Gastrocnemius medialis (tissue), 4 donors: Measurements from ENCODE around the gene SRSF4. TPM values are rescaled to one million over a fixed set of nuclear protein-coding genes. Genes with fewer than 3 reads are reported as not detected.

Source experiments
- ATAC-seq, 2 donors: fragments of 150-250 bp; one replicate each; pipeline ENCODE4 v1.9.1; 2016
- DNase-seq, 2 donors: peaks; one replicate each; pipeline ENCODE4 v3.0.0-alpha.2; 2019
- H3K27ac ChIP-seq, 4 donors: fragments of 200-600 bp; sonication (generic); 1 replicate in 1 of 4; 2 replicates in 3 of 4; pipeline ENCODE4 v1.5.1; 2016 to 2018; ENCODE audit warnings: mild to moderate bottlenecking in 2 of 4, moderate library complexity in 1 of 4
- H3K27me3 ChIP-seq, 3 donors: fragments of 200-600 bp; sonication (generic) in 2 of 3; 1 replicate in 1 of 3; 2 replicates in 2 of 3; pipeline versions ENCODE4 v1.5.1 to v1.6.0; 2016 to 2019; ENCODE audit warnings: mild to moderate bottlenecking in 1 of 3, moderate library complexity in 1 of 3
- H3K36me3 ChIP-seq, 2 donors: fragments of 200-600 bp; sonication (generic) in 1 of 2; one replicate each; pipeline ENCODE4 v1.5.1; 2017 to 2018
- H3K4me1 ChIP-seq, 2 donors: fragments of 200-600 bp; sonication (generic) in 1 of 2; one replicate each; pipeline ENCODE4 v1.5.1; 2016 to 2017; ENCODE audit warnings: mild to moderate bottlenecking in 2 of 2
- H3K4me3 ChIP-seq, 4 donors: fragments of 200-600 bp; sonication (generic) in 3 of 4; 1 replicate in 1 of 4; 2 replicates in 3 of 4; pipeline ENCODE4 v1.5.1; 2016 to 2019; ENCODE audit warnings: mild to moderate bottlenecking in 2 of 4
- H3K9me3 ChIP-seq, 3 donors: fragments of 200-600 bp; sonication (generic) in 2 of 3; 1 replicate in 1 of 3; 2 replicates in 2 of 3; pipeline ENCODE4 v1.5.1; 2016 to 2019
- CTCF ChIP-seq, 5 experiments: fragments of 450-650 bp in 3 of 5; fragments of 200-600 bp in 2 of 5; sonication (generic) in 2 of 5; IDR thresholded peaks in 4 of 5; conservative IDR thresholded peaks in 1 of 5; 1 replicate in 4 of 5; 2 replicates in 1 of 5; pipeline ENCODE4 v1.5.1; 2016 to 2019; ENCODE audit warnings: antibody characterized with exemption in 5 of 5, mild to moderate bottlenecking in 3 of 5, moderate library complexity in 3 of 5
- POLR2A ChIP-seq, 2 donors: fragments of 450-650 bp; IDR thresholded peaks; one replicate each; pipeline ENCODE4 v1.6.1; 2017; ENCODE audit warnings: antibody characterized with exemption in 2 of 2, mild to moderate bottlenecking in 2 of 2, moderate library complexity in 2 of 2
- in situ Hi-C, 4 donors: fragments of 200-750 bp; cut with MboI; loops; one replicate each; pipeline versions ENCODE4 v1.15.0 to v1.8.0; 2017; ENCODE audit warnings: low sequenced_read_pairs in 4 of 4
- intact Hi-C: fragments of 100-400 bp; cut with DNase I; formaldehyde crosslinking; loops from one replicate; pipeline ENCODE4 v1.15.1; 2023; ENCODE audit warnings: low total_unique reads
- total RNA-seq, 4 donors: library from RNA; depleted of rRNA; stranded (reverse); fragments of >200 nt; gene quantifications; one replicate each; pipeline versions ENCODE4 v1.1.0 to v1.2.3, GENCODE V29; 2016

SRSF4 gene
- total RNA-seq, 4 donors from 2014 or later: 42.4 to 72.5 (median 65.4) TPM

- Histone ChIP-seq H3K9me3 (no peaks in the 10 kb centered on the region), H3K27me3 (no peaks in the 10 kb centered on the region), H3K36me3 (peaks cover 0 to 1% of the 10 kb centered on the region in 2 donors), H3K4me3 (no peak overlapping the region), H3K4me1 (peaks cover 66 to 69% of the 10 kb centered on the region in 2 donors), H3K27ac (no peak overlapping the region)
- no peak for TF ChIP-seq POLR2A (IDR thresholded peaks at IDR 0.05)
- no peak for TF ChIP-seq CTCF (IDR thresholded peaks at IDR 0.05 in 4 of 5, conservative IDR thresholded peaks at IDR 0.05 in 1 of 5)
- intact Hi-C loops: no loop called here
- ATAC-seq (no peak), DNase-seq (no peak)
- in situ Hi-C loops: no loop called here
These were observed 9.2 kb downstream of the SRSF4 start for GRCh38 chr1:29172415-29172939.

- no peaks in the 10 kb centered on the region for H3K9me3 ChIP-seq
- H3K4me1 ChIP-seq: peaks cover 57 to 64% of the 10 kb centered on the region in 2 donors
- peaks cover 0 to 11% of the 10 kb centered on the region in 2 donors for H3K36me3 ChIP-seq
- in situ Hi-C loops (no loop called here), intact Hi-C loops (no loop called here)
- H3K27me3 ChIP-seq: no peaks in the 10 kb centered on the region
- no peak overlapping the region for H3K4me3 ChIP-seq
- ATAC-seq (no peak), DNase-seq (no peak)
- H3K27ac ChIP-seq: peak overlapping the region in 1 of 4 donors; percentile 20
- TF ChIP-seq POLR2A (IDR thresholded peaks at IDR 0.05): no peak
- TF ChIP-seq CTCF (IDR thresholded peaks at IDR 0.05 in 4 of 5, conservative IDR thresholded peaks at IDR 0.05 in 1 of 5): no peak
These were observed 10.2 kb downstream of the SRSF4 start for GRCh38 chr1:29171521-29171920.

GRCh38 chr1:29171089-29171488 lies 10.6 kb downstream of the SRSF4 start:
- TF ChIP-seq POLR2A (IDR thresholded peaks at IDR 0.05) (no peak), CTCF (IDR thresholded peaks at IDR 0.05 in 4 of 5, conservative IDR thresholded peaks at IDR 0.05 in 1 of 5) (no peak)
- DNase-seq: no peak
- peaks cover 57 to 64% of the 10 kb centered on the region in 2 donors for H3K4me1 ChIP-seq
- in situ Hi-C loops (no loop called here), intact Hi-C loops (no loop called here)
- H3K9me3 ChIP-seq: no peaks in the 10 kb centered on the region
- no peak overlapping the region for H3K4me3 ChIP-seq
- ATAC-seq: peak; percentile 45 to 71
- H3K27ac ChIP-seq: peak overlapping the region in 2 of 4 donors; percentile 4 to 20
- H3K27me3 ChIP-seq: no peaks in the 10 kb centered on the region
- peaks cover 0 to 15% of the 10 kb centered on the region in 2 donors for H3K36me3 ChIP-seq

- Histone ChIP-seq H3K9me3 (no peaks in the 10 kb centered on the region), H3K36me3 (peaks cover 0 to 22% of the 10 kb centered on the region in 2 donors), H3K4me3 (no peak overlapping the region), H3K27me3 (no peaks in the 10 kb centered on the region), H3K27ac (no peak overlapping the region), H3K4me1 (peaks cover 54 to 67% of the 10 kb centered on the region in 2 donors)
- in situ Hi-C loops (no loop called here), intact Hi-C loops (no loop called here)
- no peak for DNase-seq
- TF ChIP-seq CTCF (IDR thresholded peaks at IDR 0.05 in 4 of 5, conservative IDR thresholded peaks at IDR 0.05 in 1 of 5) (no peak), POLR2A (IDR thresholded peaks at IDR 0.05) (no peak)
- ATAC-seq: no peak
These were observed 11.7 kb downstream of the SRSF4 start for GRCh38 chr1:29169976-29170375.

- in situ Hi-C loops: no loop called here
- ATAC-seq: no peak
These were observed 13.8 kb downstream of the SRSF4 start for GRCh38 chr1:29167904-29168303.

More at GRCh38 chr1:29167904-29168303, 13.8 kb downstream of the SRSF4 start:
- intact Hi-C loops: no loop called here
- Histone ChIP-seq H3K4me1 (peaks cover 65 to 72% of the 10 kb centered on the region in 2 donors), H3K27ac (no peak overlapping the region), H3K4me3 (no peak overlapping the region), H3K9me3 (no peaks in the 10 kb centered on the region), H3K27me3 (no peaks in the 10 kb centered on the region), H3K36me3 (peaks cover 0 to 32% of the 10 kb centered on the region in 2 donors)
- TF ChIP-seq CTCF (IDR thresholded peaks at IDR 0.05 in 4 of 5, conservative IDR thresholded peaks at IDR 0.05 in 1 of 5) (no peak), POLR2A (IDR thresholded peaks at IDR 0.05) (no peak)
- no peak for DNase-seq
